ENCODE data around the gene CDC42SE2. TPM values are rescaled to one million over a fixed set of nuclear protein-coding genes. Genes with fewer than 3 reads are reported as not detected.

CDC42SE2 gene
- total RNA-seq, 2 experiments from 2014 or later, result 54.2 to 66.8 TPM

DNA sequence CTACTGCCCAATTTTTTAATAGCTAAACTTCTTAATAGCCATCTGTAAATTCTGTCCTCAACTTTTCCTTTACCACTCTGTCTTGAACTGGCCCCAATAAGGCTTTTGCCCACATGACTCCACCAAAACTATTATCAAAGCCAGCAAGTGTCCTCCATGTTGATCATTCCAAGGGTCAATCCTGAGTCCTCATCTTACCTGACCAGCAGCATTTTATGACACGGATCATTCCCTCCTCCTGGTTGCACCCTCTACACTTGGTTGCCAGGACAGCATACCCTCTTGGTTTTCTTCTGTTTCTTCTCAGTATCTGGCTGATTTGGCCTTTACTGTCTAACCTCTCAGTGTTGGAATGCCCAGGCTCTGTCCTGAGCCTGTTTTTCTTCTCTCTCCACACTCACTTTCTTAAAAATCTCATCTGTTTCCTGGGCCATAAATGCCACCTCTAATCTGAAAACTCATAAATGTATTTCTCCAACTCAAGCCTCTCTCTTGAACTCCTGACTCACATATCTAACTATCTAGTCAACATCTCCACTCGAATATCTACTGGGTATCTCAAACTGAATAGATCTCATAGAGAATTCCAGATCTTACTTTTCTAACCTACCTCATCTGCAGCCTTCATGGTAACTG lies 40.0 kb upstream of the CDC42SE2 start:
- H3K79me2 ChIP-seq (ENCODE audit: insufficient read depth, low read depth, low read length), result no peaks in the 10 kb centered on the region
- H2AFZ ChIP-seq (ENCODE audit: low read length), result no peak overlapping the region
- POLR2A ChIA-PET, result no interaction called here
- H3K9me3 ChIP-seq (ENCODE audit: low read length), result no peaks in the 10 kb centered on the region
- H3K36me3 ChIP-seq (ENCODE audit: insufficient read depth, low read length), result peaks cover 42% of the 10 kb centered on the region
- TF ChIP-seq, protein P1, sequence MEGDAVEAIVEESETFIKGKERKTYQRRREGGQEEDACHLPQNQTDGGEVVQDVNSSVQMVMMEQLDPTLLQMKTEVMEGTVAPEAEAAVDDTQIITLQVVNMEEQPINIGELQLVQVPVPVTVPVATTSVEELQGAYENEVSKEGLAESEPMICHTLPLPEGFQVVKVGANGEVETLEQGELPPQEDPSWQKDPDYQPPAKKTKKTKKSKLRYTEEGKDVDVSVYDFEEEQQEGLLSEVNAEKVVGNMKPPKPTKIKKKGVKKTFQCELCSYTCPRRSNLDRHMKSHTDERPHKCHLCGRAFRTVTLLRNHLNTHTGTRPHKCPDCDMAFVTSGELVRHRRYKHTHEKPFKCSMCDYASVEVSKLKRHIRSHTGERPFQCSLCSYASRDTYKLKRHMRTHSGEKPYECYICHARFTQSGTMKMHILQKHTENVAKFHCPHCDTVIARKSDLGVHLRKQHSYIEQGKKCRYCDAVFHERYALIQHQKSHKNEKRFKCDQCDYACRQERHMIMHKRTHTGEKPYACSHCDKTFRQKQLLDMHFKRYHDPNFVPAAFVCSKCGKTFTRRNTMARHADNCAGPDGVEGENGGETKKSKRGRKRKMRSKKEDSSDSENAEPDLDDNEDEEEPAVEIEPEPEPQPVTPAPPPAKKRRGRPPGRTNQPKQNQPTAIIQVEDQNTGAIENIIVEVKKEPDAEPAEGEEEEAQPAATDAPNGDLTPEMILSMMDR (conservative IDR thresholded peaks at IDR 0.05; ENCODE audit: low read length), result no peak
- TF ChIP-seq EZH2phosphoT487 (IDR thresholded peaks at IDR 0.05; ENCODE audit: borderline replicate concordance, low read depth, low read length), result no peak
- intact Hi-C loops (cut with micrococcal nuclease; ENCODE audit: unreplicated experiment), result no loop called here
- no peak for DNase-seq (ENCODE audit: low spot score)
- no peak overlapping the region for H3K4me3 ChIP-seq (ENCODE audit: low read depth, low read length, poor library complexity, severe bottlenecking)
- H4K20me1 ChIP-seq (ENCODE audit: insufficient read depth, low read length), result peaks cover 5% of the 10 kb centered on the region; the same call in 1 of the 2 replicates
- H3K9me2 ChIP-seq (ENCODE audit: insufficient read depth, low read length), result no peaks in the 10 kb centered on the region
- H3K4me1 ChIP-seq (ENCODE audit: insufficient read depth, low read length, poor library complexity, severe bottlenecking), result peaks cover 12% of the 10 kb centered on the region
- H3K27ac ChIP-seq (ENCODE audit: low read depth, low read length, poor library complexity, severe bottlenecking), result no peak overlapping the region
- CTCF ChIA-PET (ENCODE audit: unreplicated experiment), result no interaction called here
- no peak overlapping the region for H3K4me2 ChIP-seq (ENCODE audit: low read length)
- BruUV-seq (replicated peaks), result no TSS peak

DNA sequence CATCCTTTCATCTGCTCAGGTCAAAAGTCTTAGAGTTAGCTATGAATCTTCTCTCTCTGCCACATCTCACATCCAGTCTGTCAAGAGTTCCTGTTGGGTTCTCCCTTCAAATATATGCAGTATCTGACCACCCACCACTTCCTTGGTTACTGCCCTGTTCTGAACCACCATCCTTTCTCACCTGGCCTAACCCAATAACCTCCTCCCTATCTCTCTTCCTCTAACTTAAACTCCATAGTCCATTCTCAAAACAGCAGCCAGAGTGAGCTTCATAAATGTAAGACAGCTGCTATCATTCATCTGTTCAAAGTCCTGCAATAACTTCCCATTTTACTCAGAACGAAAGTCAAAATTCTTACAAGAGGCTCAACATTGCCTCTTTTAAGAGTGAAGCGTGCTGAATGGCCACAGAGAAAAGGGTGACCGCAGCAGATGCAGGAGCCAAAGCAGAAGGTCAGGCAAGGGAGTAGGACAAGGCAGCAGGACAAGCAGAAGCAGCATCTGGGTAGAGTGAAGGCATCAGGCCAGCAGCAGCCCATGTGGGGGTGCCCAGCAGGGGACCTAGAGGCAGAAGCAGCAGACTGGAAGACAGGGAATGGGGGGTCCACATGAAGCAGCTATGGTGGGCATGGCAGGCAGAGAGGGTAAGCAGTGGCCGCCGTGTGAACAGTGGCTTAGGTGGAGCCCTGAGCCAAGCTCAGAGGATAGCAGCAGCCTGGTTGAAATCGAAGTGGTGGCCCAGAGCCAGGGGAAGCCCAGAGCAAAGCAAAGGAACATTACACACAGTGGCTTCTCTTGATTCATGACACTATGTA lies 39.3 kb upstream of the CDC42SE2 start:
- Histone ChIP-seq H2AFZ (ENCODE audit: low read length) (no peak overlapping the region), H3K36me3 (ENCODE audit: insufficient read depth, low read length) (peaks cover 42% of the 10 kb centered on the region), H4K20me1 (ENCODE audit: insufficient read depth, low read length) (peaks cover 5% of the 10 kb centered on the region; the same call in 1 of the 2 replicates), H3K4me1 (ENCODE audit: insufficient read depth, low read length, poor library complexity, severe bottlenecking) (peaks cover 13% of the 10 kb centered on the region), H3K79me2 (ENCODE audit: insufficient read depth, low read depth, low read length) (no peaks in the 10 kb centered on the region), H3K4me3 (ENCODE audit: low read depth, low read length, poor library complexity, severe bottlenecking) (no peak overlapping the region), H3K4me2 (ENCODE audit: low read length) (no peak overlapping the region), H3K9me3 (ENCODE audit: low read length) (no peaks in the 10 kb centered on the region), H3K9me2 (ENCODE audit: insufficient read depth, low read length) (no peaks in the 10 kb centered on the region), H3K27ac (ENCODE audit: low read depth, low read length, poor library complexity, severe bottlenecking) (no peak overlapping the region)
- BruUV-seq (replicated peaks), result no TSS peak
- intact Hi-C loops (cut with micrococcal nuclease; ENCODE audit: unreplicated experiment), result no loop called here
- TF ChIP-seq, protein P1 (conservative IDR thresholded peaks at IDR 0.05; ENCODE audit: low read length), result no peak
- no peak for TF ChIP-seq EZH2phosphoT487 (IDR thresholded peaks at IDR 0.05; ENCODE audit: borderline replicate concordance, low read depth, low read length)
- DNase-seq (ENCODE audit: low spot score), result no peak
- ChIA-PET CTCF (ENCODE audit: unreplicated experiment) (no interaction called here), POLR2A (interaction anchor here (0.8 to 2.8 kb wide), 3 partner anchors 15 to 23 kb away, joined by 3 to 8 read pairs (median 3); no protein-coding TSS in a partner anchor)
